KMS-11 (cell line): Measurements from ENCODE around the gene NDUFA5.
A peak's percentile ranks its signal among the peaks of the same experiment; 100 is the strongest.

Experiments used
- H2AFZ ChIP-seq: fragments of 200-600 bp; sonication (generic); 2 replicates; pipeline ENCODE4 v1.6.1; 2016; ENCODE audit warnings: antibody characterized with exemption, mixed run types, low read depth
- H3K27ac ChIP-seq: fragments of 200-600 bp; sonication (generic); 2 replicates; pipeline ENCODE4 v1.6.1; 2016; ENCODE audit warnings: mild to moderate bottlenecking, mixed run types
- H3K27me3 ChIP-seq: fragments of 200-600 bp; sonication (generic); 2 replicates; pipeline ENCODE4 v1.6.1; 2017; ENCODE audit warnings: mild to moderate bottlenecking, low read depth, mixed run types, moderate library complexity; ENCODE audit not compliant: insufficient read depth
- H3K36me3 ChIP-seq: fragments of 200-600 bp; sonication (generic); 2 replicates; pipeline ENCODE4 v1.6.1; 2017; ENCODE audit warnings: mild to moderate bottlenecking, mixed run types; ENCODE audit not compliant: insufficient read depth
- H3K4me1 ChIP-seq: fragments of 200-600 bp; sonication (generic); 2 replicates; pipeline ENCODE4 v1.6.1; 2016; ENCODE audit warnings: mild to moderate bottlenecking, low read depth, mixed run types; ENCODE audit not compliant: poor library complexity, severe bottlenecking
- H3K4me2 ChIP-seq: fragments of 200-600 bp; sonication (generic); 2 replicates; pipeline ENCODE4 v1.7.0; 2016; ENCODE audit warnings: mild to moderate bottlenecking, mixed run types
- H3K4me3 ChIP-seq: fragments of 200-600 bp; sonication (generic); IDR thresholded peaks from 2 replicates; pipeline ENCODE4 v1.6.1; 2017; ENCODE audit warnings: low read depth, low read length, mixed read lengths; ENCODE audit not compliant: insufficient read depth
- H3K79me2 ChIP-seq: fragments of 200-600 bp; sonication (generic); 2 replicates; pipeline ENCODE4 v1.6.1; 2016; ENCODE audit warnings: low read depth, mixed run types; ENCODE audit not compliant: insufficient read depth
- H3K9ac ChIP-seq: fragments of 200-600 bp; sonication (generic); 2 replicates; pipeline ENCODE4 v1.6.1; 2016; ENCODE audit warnings: mild to moderate bottlenecking, mixed run types
- H4K20me1 ChIP-seq: fragments of 200-600 bp; sonication (generic); 2 replicates; pipeline ENCODE4 v1.6.1; 2016; ENCODE audit warnings: mild to moderate bottlenecking, mixed run types; ENCODE audit not compliant: insufficient read depth
- CTCF ChIP-seq: fragments of 200-600 bp; sonication (generic); conservative IDR thresholded peaks from 2 replicates; pipeline ENCODE4 v1.6.1; 2017; ENCODE audit warnings: low read depth, mild to moderate bottlenecking, antibody characterized with exemption, low read length, moderate library complexity, mixed read lengths

NDUFA5 gene

GRCh38 chr7:123538189-123538714 lies 19.4 kb downstream of the NDUFA5 start:
- Histone ChIP-seq H3K4me3 (no peak overlapping the region), H3K36me3 (no peaks in the 10 kb centered on the region), H3K79me2 (no peaks in the 10 kb centered on the region), H2AFZ (no peak overlapping the region), H3K9ac (no peak overlapping the region), H3K4me2 (no peak overlapping the region), H3K27ac (no peak overlapping the region), H3K27me3 (no peaks in the 10 kb centered on the region), H4K20me1 (no peaks in the 10 kb centered on the region), H3K4me1 (peaks cover 14% of the 10 kb centered on the region)
- no peak for TF ChIP-seq CTCF

- no peak overlapping the region for H3K9ac ChIP-seq
- no peak overlapping the region for H3K4me3 ChIP-seq
- no peaks in the 10 kb centered on the region for H4K20me1 ChIP-seq
- no peak overlapping the region for H2AFZ ChIP-seq
- peaks cover 14% of the 10 kb centered on the region for H3K4me1 ChIP-seq
- H3K79me2 ChIP-seq = no peaks in the 10 kb centered on the region
- no peak overlapping the region for H3K27ac ChIP-seq
- peak; percentile 69; the same call in 1 of the 2 replicates for TF ChIP-seq CTCF
- H3K27me3 ChIP-seq = no peaks in the 10 kb centered on the region
- H3K36me3 ChIP-seq = no peaks in the 10 kb centered on the region
- no peak overlapping the region for H3K4me2 ChIP-seq
Observed at GRCh38 chr7:123537026-123537642, 20.5 kb downstream of the NDUFA5 start.

- Histone ChIP-seq H3K4me3 (no peak overlapping the region), H4K20me1 (no peaks in the 10 kb centered on the region), H2AFZ (no peak overlapping the region; the same call in 1 of the 2 replicates), H3K27ac (no peak overlapping the region), H3K27me3 (no peaks in the 10 kb centered on the region), H3K4me1 (peaks cover 14% of the 10 kb centered on the region), H3K36me3 (no peaks in the 10 kb centered on the region), H3K79me2 (no peaks in the 10 kb centered on the region), H3K4me2 (peak overlapping the region; percentile 45), H3K9ac (no peak overlapping the region)
- TF ChIP-seq CTCF = no peak
Observed at GRCh38 chr7:123535517-123535916, 22.1 kb downstream of the NDUFA5 start.

- Histone ChIP-seq H3K36me3 (no peaks in the 10 kb centered on the region), H3K9ac (peak within 1 kb of the TSS; percentile 19; the same call in 1 of the 2 replicates), H2AFZ (peak within 1 kb of the TSS; percentile 90), H3K4me3 (peak within 1 kb of the TSS; percentile 59), H3K4me1 (peaks cover 14% of the 10 kb centered on the region), H3K79me2 (no peaks in the 10 kb centered on the region), H3K27me3 (no peaks in the 10 kb centered on the region), H3K27ac (no peak within 1 kb of the TSS), H4K20me1 (no peaks in the 10 kb centered on the region), H3K4me2 (peak within 1 kb of the TSS; percentile 75)
- TF ChIP-seq CTCF = no peak
Observed at GRCh38 chr7:123534383-123535260, 23.0 kb downstream of the NDUFA5 start, which contains the start of gene IQUB. Gene IQUB, minus strand, starts transcription at chr7:123534595. Its CDS starts 22,255 bp downstream, at chr7:123512340.
